ENCODE data around the gene OGFR.

DNA sequence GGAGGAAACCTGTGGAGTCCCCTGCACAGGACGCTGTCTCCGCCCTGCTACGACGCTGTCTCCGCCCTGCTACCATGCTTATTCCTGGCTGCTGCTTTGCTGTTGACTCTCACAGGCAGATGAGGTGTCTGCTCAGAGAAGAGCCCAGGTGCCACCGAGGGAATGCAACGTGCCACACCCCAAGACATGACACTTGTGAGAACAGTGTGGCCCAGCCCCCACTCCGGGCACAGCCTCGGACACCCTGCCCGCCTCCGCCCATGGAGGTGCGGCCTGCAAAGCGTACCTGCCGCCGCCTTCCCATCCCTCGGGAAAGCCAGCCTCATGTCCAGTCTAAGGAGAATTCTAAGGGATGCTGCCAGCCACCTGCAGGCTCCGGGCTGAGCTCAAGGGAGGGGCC, 23.9 kb upstream of the OGFR start:
- TF ChIP-seq, protein P1, sequence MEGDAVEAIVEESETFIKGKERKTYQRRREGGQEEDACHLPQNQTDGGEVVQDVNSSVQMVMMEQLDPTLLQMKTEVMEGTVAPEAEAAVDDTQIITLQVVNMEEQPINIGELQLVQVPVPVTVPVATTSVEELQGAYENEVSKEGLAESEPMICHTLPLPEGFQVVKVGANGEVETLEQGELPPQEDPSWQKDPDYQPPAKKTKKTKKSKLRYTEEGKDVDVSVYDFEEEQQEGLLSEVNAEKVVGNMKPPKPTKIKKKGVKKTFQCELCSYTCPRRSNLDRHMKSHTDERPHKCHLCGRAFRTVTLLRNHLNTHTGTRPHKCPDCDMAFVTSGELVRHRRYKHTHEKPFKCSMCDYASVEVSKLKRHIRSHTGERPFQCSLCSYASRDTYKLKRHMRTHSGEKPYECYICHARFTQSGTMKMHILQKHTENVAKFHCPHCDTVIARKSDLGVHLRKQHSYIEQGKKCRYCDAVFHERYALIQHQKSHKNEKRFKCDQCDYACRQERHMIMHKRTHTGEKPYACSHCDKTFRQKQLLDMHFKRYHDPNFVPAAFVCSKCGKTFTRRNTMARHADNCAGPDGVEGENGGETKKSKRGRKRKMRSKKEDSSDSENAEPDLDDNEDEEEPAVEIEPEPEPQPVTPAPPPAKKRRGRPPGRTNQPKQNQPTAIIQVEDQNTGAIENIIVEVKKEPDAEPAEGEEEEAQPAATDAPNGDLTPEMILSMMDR (IDR thresholded peaks at IDR 0.05; ENCODE audit: insufficient read depth, low read depth, low read length) = no peak
- TF ChIP-seq EZH2 (IDR thresholded peaks at IDR 0.05; ENCODE audit: insufficient read depth, low read length) = no peak

Data from astrocyte (in vitro differentiated cells and primary cell).